Gastroesophageal sphincter (tissue), 3 donors: ENCODE measurements around the gene GALNTL6.

ENCODE experiments used
- CTCF ChIP-seq, 4 experiments: fragments of 200-600 bp in 2 of 4; fragments of 450-650 bp in 2 of 4; sonication (generic) in 1 of 4; IDR thresholded peaks; one replicate each; pipeline ENCODE4 v1.5.1; 2017 to 2019; ENCODE audit warnings: antibody characterized with exemption in 4 of 4, mild to moderate bottlenecking in 2 of 4, moderate library complexity in 2 of 4
- POLR2AphosphoS5 ChIP-seq: sonication (generic); formaldehyde crosslinking; IDR thresholded peaks from one replicate; pipeline ENCODE4 v1.6.1; 2017; ENCODE audit warnings: antibody characterized with exemption

- TF ChIP-seq POLR2AphosphoS5 (no peak), CTCF (IDR thresholded peaks at IDR 0.05) (no peak)
Measured at GRCh38 chr4:172998527-172999469, 1185.6 kb downstream of the GALNTL6 start.
